Gastrocnemius medialis (tissue), 4 donors: ENCODE results near the gene AHSP. TPM values are rescaled to one million over a fixed set of nuclear protein-coding genes. Genes with fewer than 3 reads are reported as not detected.
"Not testable (repeated sequence)": the region's sequence is repeated elsewhere in the genome, so short reads cannot be mapped to it uniquely, and the experiment has no call there.

Source experiments
- ATAC-seq, 2 donors: fragments of 150-250 bp; one replicate each; pipeline ENCODE4 v1.9.1; 2016
- DNase-seq, 2 donors: peaks; one replicate each; pipeline ENCODE4 v3.0.0-alpha.2; 2019
- H3K27ac ChIP-seq, 4 donors: fragments of 200-600 bp; sonication (generic); 1 replicate in 1 of 4; 2 replicates in 3 of 4; pipeline ENCODE4 v1.5.1; 2016 to 2018; ENCODE audit warnings: mild to moderate bottlenecking in 2 of 4, moderate library complexity in 1 of 4
- H3K27me3 ChIP-seq, 3 donors: fragments of 200-600 bp; sonication (generic) in 2 of 3; 1 replicate in 1 of 3; 2 replicates in 2 of 3; pipeline versions ENCODE4 v1.5.1 to v1.6.0; 2016 to 2019; ENCODE audit warnings: mild to moderate bottlenecking in 1 of 3, moderate library complexity in 1 of 3
- H3K36me3 ChIP-seq, 2 donors: fragments of 200-600 bp; sonication (generic) in 1 of 2; one replicate each; pipeline ENCODE4 v1.5.1; 2017 to 2018
- H3K4me1 ChIP-seq, 2 donors: fragments of 200-600 bp; sonication (generic) in 1 of 2; one replicate each; pipeline ENCODE4 v1.5.1; 2016 to 2017; ENCODE audit warnings: mild to moderate bottlenecking in 2 of 2
- H3K4me3 ChIP-seq, 4 donors: fragments of 200-600 bp; sonication (generic) in 3 of 4; 1 replicate in 1 of 4; 2 replicates in 3 of 4; pipeline ENCODE4 v1.5.1; 2016 to 2019; ENCODE audit warnings: mild to moderate bottlenecking in 2 of 4
- H3K9me3 ChIP-seq, 3 donors: fragments of 200-600 bp; sonication (generic) in 2 of 3; 1 replicate in 1 of 3; 2 replicates in 2 of 3; pipeline ENCODE4 v1.5.1; 2016 to 2019
- POLR2A ChIP-seq, 2 donors: fragments of 450-650 bp; IDR thresholded peaks; one replicate each; pipeline ENCODE4 v1.6.1; 2017; ENCODE audit warnings: antibody characterized with exemption in 2 of 2, mild to moderate bottlenecking in 2 of 2, moderate library complexity in 2 of 2
- in situ Hi-C, 4 donors: fragments of 200-750 bp; cut with MboI; loops; one replicate each; pipeline versions ENCODE4 v1.15.0 to v1.8.0; 2017; ENCODE audit warnings: low sequenced_read_pairs in 4 of 4
- intact Hi-C: fragments of 100-400 bp; cut with DNase I; formaldehyde crosslinking; loops from one replicate; pipeline ENCODE4 v1.15.1; 2023; ENCODE audit warnings: low total_unique reads
- total RNA-seq, 4 donors: library from RNA; depleted of rRNA; stranded (reverse); fragments of >200 nt; gene quantifications; one replicate each; pipeline versions ENCODE4 v1.1.0 to v1.2.3, GENCODE V29; 2016
- TF ChIP-seq, protein P1 (sequence below), 5 experiments: fragments of 450-650 bp in 3 of 5; fragments of 200-600 bp in 2 of 5; sonication (generic) in 2 of 5; IDR thresholded peaks in 4 of 5; conservative IDR thresholded peaks in 1 of 5; 1 replicate in 4 of 5; 2 replicates in 1 of 5; pipeline ENCODE4 v1.5.1; 2016 to 2019; ENCODE audit warnings: antibody characterized with exemption in 5 of 5, mild to moderate bottlenecking in 3 of 5, moderate library complexity in 3 of 5

AHSP gene
- total RNA-seq, 4 donors from 2014 or later: not detected

- H3K27ac ChIP-seq: no peak overlapping the region
- TF ChIP-seq, protein P1, sequence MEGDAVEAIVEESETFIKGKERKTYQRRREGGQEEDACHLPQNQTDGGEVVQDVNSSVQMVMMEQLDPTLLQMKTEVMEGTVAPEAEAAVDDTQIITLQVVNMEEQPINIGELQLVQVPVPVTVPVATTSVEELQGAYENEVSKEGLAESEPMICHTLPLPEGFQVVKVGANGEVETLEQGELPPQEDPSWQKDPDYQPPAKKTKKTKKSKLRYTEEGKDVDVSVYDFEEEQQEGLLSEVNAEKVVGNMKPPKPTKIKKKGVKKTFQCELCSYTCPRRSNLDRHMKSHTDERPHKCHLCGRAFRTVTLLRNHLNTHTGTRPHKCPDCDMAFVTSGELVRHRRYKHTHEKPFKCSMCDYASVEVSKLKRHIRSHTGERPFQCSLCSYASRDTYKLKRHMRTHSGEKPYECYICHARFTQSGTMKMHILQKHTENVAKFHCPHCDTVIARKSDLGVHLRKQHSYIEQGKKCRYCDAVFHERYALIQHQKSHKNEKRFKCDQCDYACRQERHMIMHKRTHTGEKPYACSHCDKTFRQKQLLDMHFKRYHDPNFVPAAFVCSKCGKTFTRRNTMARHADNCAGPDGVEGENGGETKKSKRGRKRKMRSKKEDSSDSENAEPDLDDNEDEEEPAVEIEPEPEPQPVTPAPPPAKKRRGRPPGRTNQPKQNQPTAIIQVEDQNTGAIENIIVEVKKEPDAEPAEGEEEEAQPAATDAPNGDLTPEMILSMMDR (IDR thresholded peaks at IDR 0.05 in 4 of 5, conservative IDR thresholded peaks at IDR 0.05 in 1 of 5): no peak
- no peak for TF ChIP-seq POLR2A (IDR thresholded peaks at IDR 0.05)
- no peak overlapping the region for H3K4me3 ChIP-seq
- no peak for ATAC-seq
- intact Hi-C loops: no loop called here
- H3K9me3 ChIP-seq: no peaks in the 10 kb centered on the region
- H3K4me1 ChIP-seq: no peaks in the 10 kb centered on the region
- no peak for DNase-seq
- no peaks in the 10 kb centered on the region for H3K36me3 ChIP-seq
- in situ Hi-C loops: loop anchor here in 3 of 4 donors (25.0 kb wide), 3 partner anchors 194 to 369 kb away; partner anchors contain the start of gene ZNF267 (in 2 of the 3)
- H3K27me3 ChIP-seq: peaks cover 0 to 3% (median 3%) of the 10 kb centered on the region in 3 donors
Measured at GRCh38 chr16:31517800-31518402, 9.8 kb upstream of the AHSP start.

DNA sequence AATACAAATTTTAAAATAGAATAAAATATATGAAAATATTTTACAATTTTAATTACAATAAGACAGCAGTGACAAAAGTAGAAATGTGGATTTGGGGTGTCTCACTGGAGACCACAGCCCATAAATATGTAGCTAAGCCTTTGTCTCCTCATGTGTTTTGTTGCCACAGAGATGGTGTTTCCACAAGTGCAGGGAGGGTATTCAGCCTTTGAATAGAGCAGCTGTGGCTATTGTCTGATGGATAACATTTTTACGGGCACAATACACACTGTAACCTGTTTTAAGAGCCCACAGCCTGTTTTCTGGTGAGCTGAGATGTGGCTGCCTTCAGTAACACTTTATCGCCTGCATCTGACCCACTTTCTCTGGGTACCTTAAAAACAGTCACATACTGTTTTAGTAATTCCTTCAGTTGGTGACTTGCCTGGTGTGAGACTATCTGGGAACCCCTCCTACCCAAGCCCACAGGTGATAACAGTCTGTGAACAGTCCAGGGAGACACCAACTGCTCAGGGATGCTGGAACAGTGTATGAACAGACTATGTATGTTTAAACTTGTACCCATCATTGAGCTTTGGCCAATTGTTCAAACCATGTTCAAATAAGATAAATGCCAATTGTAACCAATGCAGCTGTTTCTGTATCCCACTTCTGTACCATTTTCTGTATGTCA lies 7.8 kb upstream of the AHSP start:
- Histone ChIP-seq H3K4me1 (no peaks in the 10 kb centered on the region), H3K27ac (no peak overlapping the region), H3K4me3 (no peak overlapping the region), H3K9me3 (no peaks in the 10 kb centered on the region), H3K27me3 (peaks cover 0 to 3% (median 3%) of the 10 kb centered on the region in 3 donors), H3K36me3 (no peaks in the 10 kb centered on the region)
- TF ChIP-seq, protein P1 (IDR thresholded peaks at IDR 0.05 in 4 of 5, conservative IDR thresholded peaks at IDR 0.05 in 1 of 5): no peak
- TF ChIP-seq POLR2A (IDR thresholded peaks at IDR 0.05): no peak
- no peak for DNase-seq
- in situ Hi-C loops: loop anchor here in 3 of 4 donors (25.0 kb wide), 3 partner anchors 192 to 367 kb away; partner anchors contain the start of gene ZNF267 (in 2 of the 3)
- ATAC-seq: no peak
- intact Hi-C loops: no loop called here

DNA sequence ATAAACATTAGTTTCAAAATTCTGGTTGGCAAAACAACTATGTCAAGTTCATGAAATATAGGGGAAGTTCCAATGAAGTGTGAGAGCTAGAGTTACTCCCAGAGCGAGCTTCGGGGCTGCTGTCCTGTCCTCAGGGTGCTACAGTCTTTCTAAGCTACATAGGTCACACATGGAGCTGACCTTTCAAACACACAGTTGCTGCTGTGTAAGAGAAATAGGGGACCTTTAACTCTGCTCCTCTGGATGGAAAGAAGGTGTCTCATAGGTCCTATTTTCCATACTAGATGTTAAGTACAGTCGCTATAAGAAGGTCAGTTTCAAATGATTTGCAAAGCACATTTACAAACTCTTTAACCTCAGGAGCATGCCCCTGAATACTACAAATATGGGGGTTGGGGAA lies 6.3 kb upstream of the AHSP start:
- TF ChIP-seq, protein P1 (IDR thresholded peaks at IDR 0.05 in 4 of 5, conservative IDR thresholded peaks at IDR 0.05 in 1 of 5): no peak
- no peak for TF ChIP-seq POLR2A (IDR thresholded peaks at IDR 0.05)
- no peak for ATAC-seq

DNA sequence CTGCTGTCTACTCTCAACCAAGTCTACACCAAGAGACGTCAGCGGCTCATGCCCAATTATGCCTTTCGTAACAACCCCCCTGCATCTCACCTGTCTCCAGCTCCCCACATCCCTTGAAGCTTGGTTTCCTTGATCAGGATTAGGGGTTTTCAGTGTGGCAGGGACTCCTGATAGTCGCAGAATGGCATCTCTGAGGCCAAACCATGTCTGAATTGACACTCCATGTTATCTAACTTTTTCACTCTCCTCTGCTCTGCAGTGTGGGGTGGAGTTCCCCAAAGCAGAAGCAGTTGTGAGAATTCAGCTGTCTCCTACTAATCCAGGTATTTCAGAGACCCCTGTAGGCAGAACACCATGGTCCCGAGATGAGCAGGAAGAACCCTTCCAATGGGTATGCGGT lies 5.6 kb upstream of the AHSP start:
- Histone ChIP-seq H3K27ac (no peak overlapping the region), H3K36me3 (no peaks in the 10 kb centered on the region), H3K4me3 (no peak overlapping the region), H3K9me3 (no peaks in the 10 kb centered on the region), H3K4me1 (no peaks in the 10 kb centered on the region), H3K27me3 (peaks cover under 1 to 3% (median 3%) of the 10 kb centered on the region in 3 donors)
- ATAC-seq (no peak), DNase-seq (no peak)
- no peak for TF ChIP-seq POLR2A (IDR thresholded peaks at IDR 0.05)
- TF ChIP-seq, protein P1 (IDR thresholded peaks at IDR 0.05 in 4 of 5, conservative IDR thresholded peaks at IDR 0.05 in 1 of 5): no peak
- intact Hi-C loops (no loop called here), in situ Hi-C loops (loop anchor here in 3 of 4 donors (25.0 kb wide), 3 partner anchors 190 to 365 kb away; partner anchors contain the start of gene ZNF267 (in 2 of the 3))

More for the DNA sequence above, 6.3 kb upstream of the AHSP start:
- Histone ChIP-seq H3K4me1 (no peaks in the 10 kb centered on the region), H3K36me3 (no peaks in the 10 kb centered on the region), H3K27me3 (peaks cover 1 to 3% (median 3%) of the 10 kb centered on the region in 3 donors), H3K4me3 (no peak overlapping the region), H3K9me3 (no peaks in the 10 kb centered on the region), H3K27ac (no peak overlapping the region)
- in situ Hi-C loops: loop anchor here in 3 of 4 donors (25.0 kb wide), 3 partner anchors 191 to 366 kb away; partner anchors contain the start of gene ZNF267 (in 2 of the 3)
- DNase-seq: no peak
- intact Hi-C loops: no loop called here

GRCh38 chr16:31523768-31524167 lies 3.9 kb upstream of the AHSP start:
- H3K27ac ChIP-seq, H3K9me3 ChIP-seq, H3K4me3 ChIP-seq, intact Hi-C loops, H3K36me3 ChIP-seq, H3K4me1 ChIP-seq, DNase-seq, ATAC-seq: not testable (repeated sequence)
- in situ Hi-C loops: loop anchor here in 3 of 4 donors (25.0 kb wide), 3 partner anchors 189 to 364 kb away; partner anchors contain the start of gene ZNF267 (in 2 of the 3)
- peaks cover 14 to 20% (median 15%) of the 10 kb centered on the region in 3 donors for H3K27me3 ChIP-seq
